GM19455 (cell line): Measurements from ENCODE around the gene SNX5.

Source experiments
- ATAC-seq: cut with Tn5 transposase; IDR thresholded peaks from one replicate; pipeline ENCODE4 v1.9.1; 2021; ENCODE audit not compliant: unreplicated experiment

The SNX5 gene

GRCh38 chr20:17921774-17922173 is 46.8 kb downstream of the SNX5 start:
- ATAC-seq: no peak

- no peak for ATAC-seq
These were observed 49.4 kb downstream of the SNX5 start for GRCh38 chr20:17919149-17919548.

- no peak for ATAC-seq
These were observed 50.6 kb downstream of the SNX5 start for GRCh38 chr20:17917832-17918618.

- ATAC-seq: no peak
These were observed 52.1 kb downstream of the SNX5 start for GRCh38 chr20:17916433-17916891.

GRCh38 chr20:17914957-17915356 is 53.6 kb downstream of the SNX5 start:
- ATAC-seq: no peak

GRCh38 chr20:17912916-17913315 is 55.7 kb downstream of the SNX5 start:
- ATAC-seq: no peak

- no peak for ATAC-seq
These were observed 56.7 kb downstream of the SNX5 start for GRCh38 chr20:17911927-17912326.

GRCh38 chr20:17910828-17911294 is 57.7 kb downstream of the SNX5 start:
- no peak for ATAC-seq

- ATAC-seq: no peak
These were observed 58.7 kb downstream of the SNX5 start for GRCh38 chr20:17909869-17910321.

GRCh38 chr20:17905544-17905943 is 63.0 kb downstream of the SNX5 start:
- no peak for ATAC-seq

GRCh38 chr20:17904027-17904426 is 64.6 kb downstream of the SNX5 start:
- peak; percentile 82 for ATAC-seq

- no peak for ATAC-seq
These were observed 66.0 kb downstream of the SNX5 start for GRCh38 chr20:17902531-17903083.

GRCh38 chr20:17901971-17902370 is 66.6 kb downstream of the SNX5 start:
- ATAC-seq: no peak

GRCh38 chr20:17898548-17898994 is 70.0 kb downstream of the SNX5 start:
- no peak for ATAC-seq

- no peak for ATAC-seq
These were observed 70.9 kb downstream of the SNX5 start for GRCh38 chr20:17897566-17898307.

- no peak for ATAC-seq
These were observed 71.7 kb downstream of the SNX5 start for GRCh38 chr20:17896771-17897369.

GRCh38 chr20:17896193-17896723 is 72.3 kb downstream of the SNX5 start:
- ATAC-seq: no peak

- ATAC-seq: no peak
These were observed 72.9 kb downstream of the SNX5 start for GRCh38 chr20:17895641-17896171.

GRCh38 chr20:17893445-17893844 is 75.1 kb downstream of the SNX5 start:
- no peak for ATAC-seq

- ATAC-seq: no peak
These were observed 76.2 kb downstream of the SNX5 start for GRCh38 chr20:17892189-17892938.
